G401 (cell line): ENCODE results near the gene CX3CL1. TPM values are rescaled to one million over a fixed set of nuclear protein-coding genes. Genes with fewer than 3 reads are reported as not detected.
"Not testable (repeated sequence)": the region's sequence is repeated elsewhere in the genome, so short reads cannot be mapped to it uniquely, and the experiment has no call there.

Experiments
- DNase-seq: peaks from one replicate; pipeline ENCODE4 v3.0.0-alpha.2; 2015; ENCODE audit warnings: low spot score
- in situ Hi-C: cut with HindIII; loops from 2 replicates; pipeline ENCODE4 v1.10.0; 2016; ENCODE audit warnings: low sequenced_read_pairs, mixed read lengths
- total RNA-seq: library from RNA; depleted of rRNA; stranded (reverse); fragments of >200 nt; shearing (Covaris generic); gene quantifications from 2 replicates; pipeline ENCODE4 v1.2.3, GENCODE V29; 2014

CX3CL1 gene
- total RNA-seq, 1 experiment from 2014 or later = not detected

GRCh38 chr16:57395026-57395425 lies 22.7 kb downstream of the CX3CL1 start:
- in situ Hi-C loops = no loop called here
- no peak for DNase-seq

GRCh38 chr16:57396786-57397185 lies 24.5 kb downstream of the CX3CL1 start:
- in situ Hi-C loops = no loop called here
- no peak for DNase-seq

GRCh38 chr16:57397493-57397892 lies 25.2 kb downstream of the CX3CL1 start:
- in situ Hi-C loops, DNase-seq: not testable (repeated sequence)

- DNase-seq = no peak
- in situ Hi-C loops = no loop called here
Observed at GRCh38 chr16:57401943-57402640, 29.8 kb downstream of the CX3CL1 start.

- in situ Hi-C loops = no loop called here
- DNase-seq = no peak
Observed at GRCh38 chr16:57403965-57404817, 31.9 kb downstream of the CX3CL1 start, which contains the start of gene CCL17. Gene CCL17, plus strand, starts transcription at chr16:57404767. Its CDS starts 9,166 bp downstream, at chr16:57413933.

GRCh38 chr16:57405097-57405496 lies 32.8 kb downstream of the CX3CL1 start:
- in situ Hi-C loops = no loop called here
- no peak for DNase-seq

- DNase-seq = no peak
- in situ Hi-C loops = no loop called here
Observed at GRCh38 chr16:57406881-57407280, 34.6 kb downstream of the CX3CL1 start.

- in situ Hi-C loops = no loop called here
- no peak for DNase-seq
Observed at GRCh38 chr16:57407521-57408353, 35.4 kb downstream of the CX3CL1 start.

- in situ Hi-C loops = no loop called here
- DNase-seq = no peak
Observed at GRCh38 chr16:57409065-57409464, 36.8 kb downstream of the CX3CL1 start.

GRCh38 chr16:57409870-57410587 lies 37.7 kb downstream of the CX3CL1 start:
- in situ Hi-C loops = no loop called here
- DNase-seq = no peak

- DNase-seq = no peak
- in situ Hi-C loops = no loop called here
Observed at GRCh38 chr16:57411362-57411976, 39.2 kb downstream of the CX3CL1 start.

GRCh38 chr16:57412584-57412983 lies 40.3 kb downstream of the CX3CL1 start:
- in situ Hi-C loops = no loop called here
- no peak for DNase-seq

GRCh38 chr16:57413301-57413730 lies 41.0 kb downstream of the CX3CL1 start:
- in situ Hi-C loops = no loop called here

GRCh38 chr16:57413733-57414132 lies 41.4 kb downstream of the CX3CL1 start:
- in situ Hi-C loops = no loop called here
- DNase-seq = no peak

More at GRCh38 chr16:57413301-57413730, 41.0 kb downstream of the CX3CL1 start:
- no peak for DNase-seq

GRCh38 chr16:57416084-57416483 lies 43.8 kb downstream of the CX3CL1 start:
- in situ Hi-C loops = no loop called here
- no peak for DNase-seq

GRCh38 chr16:57419506-57419905 lies 47.2 kb downstream of the CX3CL1 start:
- no peak for DNase-seq
- in situ Hi-C loops = no loop called here

- peak; percentile 20 for DNase-seq
- in situ Hi-C loops = no loop called here
Observed at GRCh38 chr16:57422026-57422944, 50.0 kb downstream of the CX3CL1 start.
